HepG2 (cell line): Measurements from ENCODE around the gene KLF16. TPM values are rescaled to one million over a fixed set of nuclear protein-coding genes. Genes with fewer than 3 reads are reported as not detected.
A peak's percentile ranks its signal among the peaks of the same experiment; 100 is the strongest.

Experiments
- ADNP ChIP-seq: sonication (generic); formaldehyde crosslinking; IDR thresholded peaks from 2 replicates; pipeline ENCODE4 v1.4.0; 2020; ENCODE audit warnings: missing genetic modification reagents
- DZIP1 ChIP-seq: sonication (generic); formaldehyde crosslinking; IDR thresholded peaks from 2 replicates; pipeline ENCODE4 v1.5.0; 2020; ENCODE audit warnings: mild to moderate bottlenecking, missing genetic modification reagents
- EED ChIP-seq: sonication (generic); formaldehyde crosslinking; IDR thresholded peaks from 2 replicates; pipeline ENCODE4 v1.5.0; 2020; ENCODE audit warnings: mild to moderate bottlenecking, missing genetic modification reagents
- ERF ChIP-seq: IDR thresholded peaks from 2 replicates; pipeline ENCODE4 v1.6.1; 2018; ENCODE audit warnings: missing biosample characterization, missing genetic modification reagents
- HOXA3 ChIP-seq: sonication (generic); formaldehyde crosslinking; IDR thresholded peaks from 2 replicates; pipeline ENCODE4 v1.5.0; 2020; ENCODE audit warnings: missing genetic modification reagents
- ISL2 ChIP-seq: sonication (generic); formaldehyde crosslinking; IDR thresholded peaks from 2 replicates; pipeline ENCODE4 v1.5.0; 2020; ENCODE audit warnings: missing genetic modification reagents
- NCOA1 ChIP-seq: sonication (generic); formaldehyde crosslinking; IDR thresholded peaks from 2 replicates; pipeline ENCODE4 v1.9.0; 2021; ENCODE audit warnings: missing genetic modification reagents
- SALL2 ChIP-seq: sonication (generic); formaldehyde crosslinking; IDR thresholded peaks from 2 replicates; pipeline ENCODE4 v1.8.1; 2023; ENCODE audit warnings: mild to moderate bottlenecking, missing genetic modification reagents, inconsistent platforms
- SP5 ChIP-seq: IDR thresholded peaks from 2 replicates; pipeline ENCODE4 v1.6.1; 2016; ENCODE audit warnings: low read depth, borderline replicate concordance
- THYN1 ChIP-seq: sonication (generic); formaldehyde crosslinking; IDR thresholded peaks from 2 replicates; pipeline ENCODE4 v1.8.1; 2023; ENCODE audit warnings: low read depth, mild to moderate bottlenecking, moderate library complexity, missing genetic modification reagents, borderline replicate concordance
- TSC22D2 ChIP-seq: sonication (generic); formaldehyde crosslinking; IDR thresholded peaks from 2 replicates; pipeline ENCODE4 v1.5.1; 2020; ENCODE audit warnings: missing genetic modification reagents, mild to moderate bottlenecking, borderline replicate concordance
- XRCC5 ChIP-seq: fragments of 200-400 bp; formaldehyde crosslinking; optimal IDR thresholded peaks from 2 replicates; pipeline ENCODE3; 2017; ENCODE audit warnings: mild to moderate bottlenecking, low read length
- ZBTB8A ChIP-seq: sonication (generic); formaldehyde crosslinking; IDR thresholded peaks from 2 replicates; pipeline ENCODE4 v1.4.0; 2020; ENCODE audit warnings: mild to moderate bottlenecking, low read depth, missing genetic modification reagents, borderline replicate concordance
- polyA plus RNA-seq, 8 experiments: library from polyadenylated mRNA; depleted of rRNA in 3 of 8; stranded (reverse) in 7 of 8; unstranded in 1 of 8; fragments of >200 nt; fragmentation: Illumina TruSeq in 4 of 8; extraction: Trizol in 4 of 8; gene quantifications; 2 replicates each; pipeline versions ENCODE4 v1.2.1 to v1.2.3, GENCODE V29; 2011 to 2016; ENCODE audit warnings: low read depth in 4 of 8, missing spikeins in 1 of 8, mixed read lengths in 1 of 8; ENCODE audit not compliant: insufficient read depth in 1 of 8
- total RNA-seq, 5 experiments: library from RNA; depleted of rRNA; stranded (reverse); fragments of >200 nt; fragmentation: Illumina TruSeq; extraction: Trizol; gene quantifications; 2 replicates each; pipeline ENCODE4 v1.2.3, GENCODE V29; 2016; ENCODE audit warnings: low read depth in 1 of 5
- TF ChIP-seq, protein P1 (sequence below): sonication (generic); formaldehyde crosslinking; IDR thresholded peaks from 2 replicates; pipeline ENCODE4 v1.8.1; 2023; ENCODE audit warnings: mild to moderate bottlenecking, missing genetic modification reagents
- TF ChIP-seq, protein P2 (sequence below): sonication (generic); formaldehyde crosslinking; IDR thresholded peaks from 2 replicates; pipeline ENCODE4 v1.8.1; 2023; ENCODE audit warnings: mild to moderate bottlenecking, inconsistent platforms, moderate library complexity, missing genetic modification reagents, borderline replicate concordance
- TF ChIP-seq, protein P3 (sequence below): sonication (generic); formaldehyde crosslinking; IDR thresholded peaks from 2 replicates; pipeline ENCODE4 v1.8.0; 2023; ENCODE audit warnings: mild to moderate bottlenecking, missing genetic modification reagents
- TF ChIP-seq, protein P4 (sequence below): sonication (generic); formaldehyde crosslinking; IDR thresholded peaks from 2 replicates; pipeline ENCODE4 v1.5.1; 2020; ENCODE audit warnings: mild to moderate bottlenecking, missing genetic modification reagents, moderate library complexity

Gene KLF16
- total and polyA plus RNA-seq, 2 of the 13 experiments (the other 11 are each of a cell fraction or from before 2014, with no cell fraction given) = 3.5 to 6.7 TPM

DNA sequence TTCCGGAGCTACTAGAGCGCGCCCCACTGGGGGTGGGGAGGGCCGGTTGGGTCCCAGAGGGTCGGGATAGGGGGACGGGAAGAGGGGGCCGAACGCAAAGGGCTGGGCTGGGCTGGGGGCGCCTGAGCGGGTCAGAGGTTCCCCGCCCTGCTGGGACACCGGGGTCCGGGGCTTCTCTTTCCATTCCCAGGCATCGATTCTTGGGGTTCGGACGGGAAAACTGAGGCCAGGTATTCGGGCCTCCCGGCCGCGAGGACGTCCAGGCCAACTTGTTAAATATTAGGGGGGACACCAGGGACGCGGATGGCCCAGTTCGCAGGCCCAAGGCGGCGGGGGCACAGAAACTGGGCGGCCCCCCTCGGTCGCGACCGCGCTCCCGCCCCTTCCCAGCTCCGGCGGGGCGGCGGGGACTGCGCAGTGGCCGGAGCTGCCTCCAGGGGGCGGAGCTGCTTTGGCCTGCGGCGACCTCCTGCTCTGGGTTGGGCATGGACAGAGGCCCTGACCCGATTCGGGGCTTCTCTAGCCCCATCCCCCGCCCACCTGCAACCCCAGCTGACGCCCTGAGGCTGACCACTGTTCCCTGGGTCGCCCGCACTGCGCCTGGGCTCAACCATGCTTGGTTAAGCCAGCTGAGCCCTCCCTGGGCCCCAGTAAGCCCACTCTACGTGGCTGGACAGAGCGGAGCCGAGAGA is 1.2 kb upstream of the KLF16 start (continued):
- TF ChIP-seq XRCC5 = peak; percentile 72
- peak; percentile 68; the same call in 1 of the 2 replicates for TF ChIP-seq SP5 (CRISPR knock-in tag)
- TF ChIP-seq, protein P1, sequence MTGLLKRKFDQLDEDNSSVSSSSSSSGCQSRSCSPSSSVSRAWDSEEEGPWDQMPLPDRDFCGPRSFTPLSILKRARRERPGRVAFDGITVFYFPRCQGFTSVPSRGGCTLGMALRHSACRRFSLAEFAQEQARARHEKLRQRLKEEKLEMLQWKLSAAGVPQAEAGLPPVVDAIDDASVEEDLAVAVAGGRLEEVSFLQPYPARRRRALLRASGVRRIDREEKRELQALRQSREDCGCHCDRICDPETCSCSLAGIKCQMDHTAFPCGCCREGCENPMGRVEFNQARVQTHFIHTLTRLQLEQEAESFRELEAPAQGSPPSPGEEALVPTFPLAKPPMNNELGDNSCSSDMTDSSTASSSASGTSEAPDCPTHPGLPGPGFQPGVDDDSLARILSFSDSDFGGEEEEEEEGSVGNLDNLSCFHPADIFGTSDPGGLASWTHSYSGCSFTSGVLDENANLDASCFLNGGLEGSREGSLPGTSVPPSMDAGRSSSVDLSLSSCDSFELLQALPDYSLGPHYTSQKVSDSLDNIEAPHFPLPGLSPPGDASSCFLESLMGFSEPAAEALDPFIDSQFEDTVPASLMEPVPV = peak; percentile 69; the same call in 1 of the 2 replicates
- TF ChIP-seq TSC22D2 = no peak
- TF ChIP-seq, protein P2, sequence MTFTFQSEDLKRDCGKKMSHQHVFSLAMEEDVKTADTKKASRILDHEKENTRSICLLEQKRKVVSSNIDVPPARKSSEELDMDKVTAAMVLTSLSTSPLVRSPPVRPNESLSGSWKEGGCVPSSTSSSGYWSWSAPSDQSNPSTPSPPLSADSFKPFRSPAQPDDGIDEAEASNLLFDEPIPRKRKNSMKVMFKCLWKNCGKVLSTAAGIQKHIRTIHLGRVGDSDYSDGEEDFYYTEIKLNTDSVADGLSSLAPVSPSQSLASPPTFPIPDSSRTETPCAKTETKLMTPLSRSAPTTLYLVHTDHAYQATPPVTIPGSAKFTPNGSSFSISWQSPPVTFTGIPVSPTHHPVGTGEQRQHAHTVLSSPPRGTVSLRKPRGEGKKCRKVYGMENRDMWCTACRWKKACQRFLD (CRISPR knock-in tag) = peak; percentile 72; the same call in 1 of the 2 replicates
- no peak for TF ChIP-seq EED (CRISPR knock-in tag)
- TF ChIP-seq DZIP1 (CRISPR knock-in tag) = no peak
- peak; percentile 69 for TF ChIP-seq HOXA3 (CRISPR knock-in tag)
- TF ChIP-seq, protein P3, sequence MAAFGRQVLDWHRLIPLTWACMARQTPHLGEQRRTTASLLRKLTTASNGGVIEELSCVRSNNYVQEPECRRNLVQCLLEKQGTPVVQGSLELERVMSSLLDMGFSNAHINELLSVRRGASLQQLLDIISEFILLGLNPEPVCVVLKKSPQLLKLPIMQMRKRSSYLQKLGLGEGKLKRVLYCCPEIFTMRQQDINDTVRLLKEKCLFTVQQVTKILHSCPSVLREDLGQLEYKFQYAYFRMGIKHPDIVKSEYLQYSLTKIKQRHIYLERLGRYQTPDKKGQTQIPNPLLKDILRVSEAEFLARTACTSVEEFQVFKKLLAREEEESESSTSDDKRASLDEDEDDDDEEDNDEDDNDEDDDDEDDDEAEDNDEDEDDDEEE (CRISPR knock-in tag) = no peak
- no peak for TF ChIP-seq SALL2
- no peak for TF ChIP-seq ISL2 (CRISPR knock-in tag)
- no peak for TF ChIP-seq THYN1
- TF ChIP-seq ZBTB8A (CRISPR knock-in tag) = no peak
- TF ChIP-seq, protein P4, sequence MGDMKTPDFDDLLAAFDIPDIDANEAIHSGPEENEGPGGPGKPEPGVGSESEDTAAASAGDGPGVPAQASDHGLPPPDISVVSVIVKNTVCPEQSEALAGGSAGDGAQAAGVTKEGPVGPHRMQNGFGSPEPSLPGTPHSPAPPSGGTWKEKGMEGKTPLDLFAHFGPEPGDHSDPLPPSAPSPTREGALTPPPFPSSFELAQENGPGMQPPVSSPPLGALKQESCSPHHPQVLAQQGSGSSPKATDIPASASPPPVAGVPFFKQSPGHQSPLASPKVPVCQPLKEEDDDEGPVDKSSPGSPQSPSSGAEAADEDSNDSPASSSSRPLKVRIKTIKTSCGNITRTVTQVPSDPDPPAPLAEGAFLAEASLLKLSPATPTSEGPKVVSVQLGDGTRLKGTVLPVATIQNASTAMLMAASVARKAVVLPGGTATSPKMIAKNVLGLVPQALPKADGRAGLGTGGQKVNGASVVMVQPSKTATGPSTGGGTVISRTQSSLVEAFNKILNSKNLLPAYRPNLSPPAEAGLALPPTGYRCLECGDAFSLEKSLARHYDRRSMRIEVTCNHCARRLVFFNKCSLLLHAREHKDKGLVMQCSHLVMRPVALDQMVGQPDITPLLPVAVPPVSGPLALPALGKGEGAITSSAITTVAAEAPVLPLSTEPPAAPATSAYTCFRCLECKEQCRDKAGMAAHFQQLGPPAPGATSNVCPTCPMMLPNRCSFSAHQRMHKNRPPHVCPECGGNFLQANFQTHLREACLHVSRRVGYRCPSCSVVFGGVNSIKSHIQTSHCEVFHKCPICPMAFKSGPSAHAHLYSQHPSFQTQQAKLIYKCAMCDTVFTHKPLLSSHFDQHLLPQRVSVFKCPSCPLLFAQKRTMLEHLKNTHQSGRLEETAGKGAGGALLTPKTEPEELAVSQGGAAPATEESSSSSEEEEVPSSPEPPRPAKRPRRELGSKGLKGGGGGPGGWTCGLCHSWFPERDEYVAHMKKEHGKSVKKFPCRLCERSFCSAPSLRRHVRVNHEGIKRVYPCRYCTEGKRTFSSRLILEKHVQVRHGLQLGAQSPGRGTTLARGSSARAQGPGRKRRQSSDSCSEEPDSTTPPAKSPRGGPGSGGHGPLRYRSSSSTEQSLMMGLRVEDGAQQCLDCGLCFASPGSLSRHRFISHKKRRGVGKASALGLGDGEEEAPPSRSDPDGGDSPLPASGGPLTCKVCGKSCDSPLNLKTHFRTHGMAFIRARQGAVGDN (CRISPR knock-in tag) = peak; percentile 83
- no peak; the same call in 1 of the 2 replicates for TF ChIP-seq ERF
- TF ChIP-seq NCOA1 (CRISPR knock-in tag) = 0 out of 2 replicates have a peak, but pooled peaks have one; percentile 54
- no peak for TF ChIP-seq ADNP (CRISPR knock-in tag)
